Measurements from ENCODE around the gene IGF2.

- TF ChIP-seq CTCF (IDR thresholded peaks at IDR 0.05) (peak; percentile 68 to 89 (median 89)), POLR2A (IDR thresholded peaks at IDR 0.05) (no peak)
Measured at GRCh38 chr11:2151500-2152257, 12.5 kb upstream of the IGF2 start.
